HG02852 (cell line): Measurements from ENCODE around the gene BTRC.

Experiments used
- ATAC-seq: cut with Tn5 transposase; IDR thresholded peaks from one replicate; pipeline ENCODE4 v1.9.1; 2021; ENCODE audit warnings: mild to moderate bottlenecking, moderate library complexity; ENCODE audit not compliant: unreplicated experiment

Gene BTRC

DNA sequence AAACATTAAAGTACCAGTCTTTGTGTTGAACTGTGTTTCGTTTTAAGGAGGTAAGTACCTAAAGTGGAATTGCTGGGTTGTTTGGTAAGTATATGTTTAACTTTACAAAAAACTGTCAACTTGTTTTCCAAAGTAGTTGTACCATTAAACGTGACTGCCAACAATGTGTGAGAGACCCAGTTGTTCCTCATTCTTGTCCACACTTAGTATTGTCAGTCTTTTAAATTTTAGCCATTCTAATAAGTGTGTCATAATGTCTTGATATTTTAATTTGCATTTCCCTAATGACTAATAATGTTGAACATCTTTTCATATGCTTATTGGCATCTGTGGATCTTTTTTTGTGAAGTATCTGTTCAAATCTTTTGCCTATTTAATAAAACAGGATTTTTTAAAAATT is 159.8 kb downstream of the BTRC start:
- no peak for ATAC-seq

DNA sequence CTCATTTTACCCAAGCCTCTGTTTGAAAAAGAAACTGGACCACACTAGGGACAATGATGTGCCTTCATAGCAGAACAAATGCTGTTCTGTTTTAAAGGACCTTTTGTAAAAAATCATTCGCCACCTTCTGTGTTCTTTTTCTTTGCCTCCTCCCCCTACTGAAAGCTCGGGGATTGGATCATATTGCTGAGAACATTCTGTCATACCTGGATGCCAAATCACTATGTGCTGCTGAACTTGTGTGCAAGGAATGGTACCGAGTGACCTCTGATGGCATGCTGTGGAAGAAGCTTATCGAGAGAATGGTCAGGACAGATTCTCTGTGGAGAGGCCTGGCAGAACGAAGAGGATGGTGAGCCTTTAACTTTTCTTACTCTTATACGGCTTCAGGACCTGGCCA is 171.9 kb downstream of the BTRC start:
- ATAC-seq, result no peak

DNA sequence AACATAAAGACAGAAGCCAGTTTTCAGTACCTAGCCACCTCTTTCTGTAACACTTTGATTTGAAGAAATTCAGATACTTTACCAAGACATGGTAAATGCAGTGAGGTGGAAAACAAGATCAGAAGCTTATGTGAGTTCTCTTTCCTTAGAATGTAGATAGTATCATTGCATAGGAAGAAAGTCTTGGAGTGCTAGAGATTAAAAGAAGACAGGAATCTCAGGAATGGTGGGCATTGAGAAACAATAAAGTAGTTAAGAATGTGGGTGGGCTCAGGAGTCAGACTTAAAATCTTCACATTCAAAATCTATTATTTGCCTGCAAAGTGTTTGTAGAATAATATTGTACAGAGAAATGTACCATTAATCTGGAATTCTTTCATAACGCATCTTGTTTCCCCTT is 175.2 kb downstream of the BTRC start:
- no peak for ATAC-seq

DNA sequence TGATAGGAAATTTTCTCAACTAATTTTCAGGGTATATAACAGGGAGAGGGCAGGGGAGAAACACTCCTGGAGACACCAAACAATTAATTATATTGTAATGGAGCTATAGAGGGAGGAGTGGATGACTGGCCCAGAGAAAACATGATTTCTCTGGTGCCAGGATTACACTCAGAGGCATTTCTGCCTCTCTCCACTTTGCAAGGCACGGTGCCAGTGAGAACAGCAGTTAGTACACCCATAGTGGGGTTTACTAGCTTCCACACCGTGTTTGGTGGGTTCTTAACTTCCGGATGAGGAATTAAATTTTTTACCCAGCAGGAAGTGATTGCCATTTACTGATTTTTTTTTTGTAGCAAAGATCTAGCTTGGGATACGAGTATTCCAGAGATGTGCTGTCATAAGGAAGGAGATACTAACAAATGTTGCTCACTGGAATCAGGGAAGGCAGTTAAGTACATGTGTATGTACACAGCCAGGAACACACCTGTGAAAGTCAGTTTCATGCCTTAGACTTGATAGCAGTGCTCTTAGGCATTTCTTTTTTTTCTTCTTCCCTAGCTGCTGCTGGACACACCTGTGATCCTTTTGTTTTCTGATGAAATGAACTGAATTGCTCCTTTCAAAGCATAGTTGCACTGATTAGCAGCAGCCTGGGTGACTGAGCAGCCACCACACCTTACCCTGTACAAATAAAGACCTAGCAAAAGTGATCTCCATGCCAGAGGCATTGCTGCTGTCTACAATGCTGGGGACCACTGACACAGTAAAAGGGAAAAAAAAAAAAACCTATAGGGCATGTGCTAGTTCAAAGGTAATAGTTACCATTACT is 176.0 kb downstream of the BTRC start:
- ATAC-seq, result no peak

DNA sequence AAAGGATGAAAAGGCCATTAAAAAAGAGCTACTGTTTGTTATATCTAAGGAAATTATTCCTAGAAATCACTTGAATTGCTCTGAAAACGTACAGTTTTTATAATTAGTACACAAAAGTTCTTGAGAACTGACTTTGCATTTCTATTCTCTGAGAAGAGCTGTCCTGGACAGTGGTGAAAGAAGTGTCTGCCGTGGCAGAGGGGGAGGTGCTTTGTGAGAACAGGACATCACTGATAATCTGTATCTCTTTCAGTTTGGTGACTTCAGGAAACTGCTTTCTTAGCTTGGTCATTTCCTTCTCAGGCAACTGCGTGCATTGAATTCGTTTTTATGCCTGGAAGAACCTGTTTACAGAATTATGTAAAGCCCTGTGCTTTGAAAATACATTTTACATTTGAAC is 182.0 kb downstream of the BTRC start:
- no peak for ATAC-seq

DNA sequence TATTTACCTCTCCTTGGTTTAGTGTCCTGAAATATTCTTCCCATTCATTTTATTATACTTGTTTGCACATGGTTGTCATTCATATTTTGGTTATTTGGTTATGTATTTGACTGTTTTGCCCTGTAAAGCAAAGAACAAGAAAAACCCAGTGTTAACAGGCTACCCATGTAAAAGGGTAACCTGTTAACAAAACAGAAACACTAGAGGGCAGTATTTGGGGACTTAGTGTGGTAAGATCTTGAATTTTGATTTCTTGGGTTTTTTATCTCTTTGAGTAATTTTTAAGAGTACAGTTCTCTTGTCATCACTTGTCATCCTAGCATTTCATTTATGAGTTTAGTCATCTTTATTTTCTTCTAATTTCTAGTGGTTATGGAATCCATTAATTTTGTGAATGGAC is 182.8 kb downstream of the BTRC start:
- ATAC-seq, result no peak

DNA sequence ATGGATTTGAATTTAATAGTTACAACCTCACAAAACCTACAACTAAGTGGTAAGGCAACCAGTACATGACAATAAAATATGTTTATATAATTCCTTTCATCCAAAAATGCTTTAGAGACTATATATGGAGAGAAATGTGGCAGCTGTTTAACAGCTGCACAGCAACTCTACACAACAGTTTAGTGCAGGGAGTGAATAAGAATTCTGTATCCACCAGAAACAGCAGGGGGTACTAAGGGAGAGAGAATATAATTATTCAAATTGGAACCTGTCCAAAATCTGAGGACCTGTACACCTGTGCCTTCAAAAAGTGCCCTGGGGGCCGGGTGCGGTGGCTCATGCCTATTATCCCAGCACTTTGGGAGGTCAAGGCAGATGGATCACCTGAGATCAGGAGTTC is 184.5 kb downstream of the BTRC start:
- no peak for ATAC-seq

DNA sequence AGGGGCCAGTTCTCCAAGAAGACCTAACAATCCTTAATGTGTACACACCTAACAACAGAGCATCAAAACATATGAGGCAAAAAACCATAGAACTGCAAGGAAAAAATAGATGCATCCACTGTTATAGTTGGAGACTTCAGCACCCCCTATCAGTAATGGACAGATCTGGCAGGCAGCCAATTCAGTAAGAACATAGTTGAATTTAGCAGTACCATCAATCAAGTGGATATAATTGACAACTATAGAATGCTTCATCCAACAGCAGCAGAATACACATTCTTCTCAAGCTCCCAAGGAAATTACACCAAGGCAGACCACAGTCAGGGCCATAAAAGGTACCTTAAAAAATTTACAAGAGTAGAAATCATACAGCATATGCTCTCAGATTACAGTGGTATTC is 191.9 kb downstream of the BTRC start:
- ATAC-seq, result no peak

DNA sequence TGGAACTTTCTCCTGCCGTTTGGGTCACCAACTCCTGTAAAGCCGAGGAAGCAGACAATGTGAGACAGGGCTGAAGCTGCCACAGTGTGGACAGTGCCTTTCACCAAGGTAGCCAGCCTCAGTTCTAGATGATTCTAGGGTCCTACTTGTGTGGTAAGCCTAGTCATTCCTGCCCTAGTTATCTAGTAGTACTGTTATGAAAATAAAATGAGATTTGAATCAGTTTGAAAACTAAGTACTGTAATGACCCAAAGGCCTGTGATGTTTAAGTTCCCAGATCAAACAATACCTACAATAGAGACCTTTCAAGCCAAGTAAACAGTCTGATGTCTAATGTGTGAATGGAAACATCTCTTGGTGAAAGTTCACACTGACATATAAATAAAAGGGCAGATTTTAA is 197.0 kb downstream of the BTRC start:
- ATAC-seq, result no peak

DNA sequence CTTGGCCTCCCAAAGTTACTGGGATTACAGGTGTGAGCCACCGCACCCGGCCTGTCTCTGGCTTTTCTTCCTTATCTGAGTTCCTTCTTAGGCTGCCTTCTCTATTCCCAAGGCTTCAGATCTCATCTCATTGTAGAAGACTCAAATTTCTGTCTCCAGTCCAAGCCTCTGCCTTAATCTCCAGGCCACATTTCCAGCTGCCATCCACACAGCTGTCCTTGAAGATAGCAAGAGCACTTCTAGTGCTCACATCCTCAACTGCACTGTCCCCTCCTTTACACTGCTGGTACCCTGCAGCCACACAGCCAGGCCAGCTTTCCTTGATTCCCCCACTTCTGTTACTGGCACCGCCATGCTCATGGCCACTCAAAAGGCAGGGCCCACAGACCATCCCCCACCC is 198.5 kb downstream of the BTRC start:
- ATAC-seq, result no peak

DNA sequence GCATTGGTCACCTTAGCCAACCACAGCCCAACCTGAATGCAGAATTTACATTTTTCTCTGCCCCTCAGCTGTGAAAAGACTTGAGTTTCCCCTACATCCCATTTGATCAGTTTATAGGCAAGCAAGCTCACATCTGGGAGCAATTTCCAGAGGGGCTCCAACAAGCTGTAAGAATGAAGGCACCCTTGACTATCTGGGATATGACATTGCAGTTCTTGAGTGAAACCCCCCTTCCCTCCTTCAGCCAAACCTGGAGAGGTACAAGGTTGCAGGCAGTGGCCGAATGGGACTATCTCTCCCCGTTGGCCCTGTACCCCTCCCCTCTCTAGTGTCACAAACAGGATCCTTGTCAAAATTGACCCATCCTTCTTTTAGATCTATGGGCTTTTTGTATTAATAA is 203.6 kb downstream of the BTRC start:
- ATAC-seq, result no peak

DNA sequence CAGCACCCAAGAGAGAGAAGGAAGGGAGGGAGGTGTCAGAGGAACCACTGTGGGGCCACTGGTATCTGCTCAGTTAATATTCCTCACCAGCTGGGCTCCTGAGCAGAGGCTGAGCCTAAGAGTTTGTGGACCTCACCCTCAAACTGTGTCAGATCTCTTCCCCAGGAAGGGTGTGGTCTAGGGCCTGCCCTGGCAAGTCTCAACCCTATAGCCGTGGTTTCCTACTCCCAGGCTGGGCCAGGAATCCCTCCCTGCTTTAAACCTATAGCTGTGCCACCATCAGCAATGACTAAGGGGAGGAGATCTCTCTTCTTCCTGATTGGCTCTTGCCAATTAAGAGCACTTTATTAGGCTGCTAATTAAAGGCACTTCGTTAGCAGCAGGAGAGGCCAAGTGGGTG is 204.2 kb downstream of the BTRC start:
- no peak for ATAC-seq

DNA sequence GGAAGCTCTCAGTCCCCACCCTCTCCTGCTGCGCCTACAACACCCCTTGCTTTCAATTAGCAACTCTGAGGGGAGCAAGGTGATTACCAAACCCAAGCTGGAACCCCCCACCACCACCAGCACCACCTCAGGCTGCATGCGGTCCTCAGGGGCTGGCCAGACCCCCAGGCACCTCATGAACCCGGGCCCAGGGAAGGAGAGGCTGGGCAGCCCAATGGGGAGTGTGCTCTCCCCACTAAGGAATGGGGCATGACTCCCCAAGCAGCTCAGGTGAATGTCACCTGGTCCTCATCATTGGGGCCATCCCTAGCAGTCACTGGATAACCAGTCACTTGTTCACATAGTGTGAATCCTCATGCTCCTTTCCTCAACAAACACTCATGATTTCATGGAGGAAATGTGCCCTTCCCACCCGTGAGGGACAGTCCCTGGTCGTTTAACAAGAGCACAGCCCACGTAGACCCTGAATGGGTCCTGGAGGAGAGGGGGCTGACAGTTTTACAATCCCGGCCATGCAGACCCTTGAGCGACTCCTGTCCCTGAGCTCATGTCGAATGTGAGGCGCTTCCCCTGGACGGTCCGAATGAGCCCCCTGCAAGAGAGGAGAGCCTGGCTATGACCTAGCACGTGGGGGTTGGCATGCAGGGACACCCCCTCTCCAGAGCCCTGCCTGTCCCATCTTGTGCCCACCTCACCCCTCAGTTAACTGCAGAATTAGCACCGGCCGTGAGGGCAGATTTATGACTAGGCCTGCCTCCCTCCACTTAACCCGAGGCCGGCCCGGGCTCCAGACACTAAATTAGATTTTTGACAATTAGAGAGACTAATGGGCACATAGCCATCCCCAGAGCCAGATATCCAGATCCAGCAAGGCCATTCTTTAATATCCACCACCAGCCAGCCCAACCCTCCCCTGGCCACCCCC is 205.0 kb downstream of the BTRC start:
- ATAC-seq, result no peak

DNA sequence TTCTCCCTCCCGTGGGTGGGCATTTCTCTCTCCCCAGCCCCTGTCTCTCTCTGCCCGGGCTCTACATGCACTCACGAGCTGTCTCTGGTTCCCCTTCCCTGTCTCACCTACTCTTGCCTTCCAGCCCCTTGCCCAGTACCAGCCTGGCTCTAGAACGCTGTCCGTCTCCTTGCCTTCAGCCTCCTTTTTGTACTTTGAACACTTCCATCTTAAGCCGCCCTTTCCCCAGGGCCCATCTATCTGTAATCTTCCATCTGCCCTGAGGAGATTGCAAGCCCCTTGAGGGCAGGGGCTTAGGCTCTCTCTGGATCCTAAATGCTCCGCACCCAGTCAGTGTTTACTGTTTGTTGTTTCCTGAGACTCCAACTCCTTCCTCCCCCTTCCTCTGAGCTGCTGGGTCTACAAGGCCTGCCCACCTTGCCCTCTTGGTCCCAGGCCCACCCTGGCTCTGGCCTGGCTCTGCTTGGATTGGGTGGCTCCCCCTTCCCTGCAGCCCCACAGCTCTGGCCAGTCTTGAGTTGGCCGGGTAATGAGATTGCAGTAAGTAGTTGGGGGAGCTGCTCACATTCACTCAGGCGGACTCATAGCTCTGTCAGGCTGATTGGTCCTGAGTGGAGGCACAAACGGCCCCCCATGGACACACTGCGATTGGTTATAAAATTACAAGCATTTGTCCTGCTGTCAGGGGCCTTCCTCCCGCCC is 205.8 kb downstream of the BTRC start:
- ATAC-seq, result no peak

DNA sequence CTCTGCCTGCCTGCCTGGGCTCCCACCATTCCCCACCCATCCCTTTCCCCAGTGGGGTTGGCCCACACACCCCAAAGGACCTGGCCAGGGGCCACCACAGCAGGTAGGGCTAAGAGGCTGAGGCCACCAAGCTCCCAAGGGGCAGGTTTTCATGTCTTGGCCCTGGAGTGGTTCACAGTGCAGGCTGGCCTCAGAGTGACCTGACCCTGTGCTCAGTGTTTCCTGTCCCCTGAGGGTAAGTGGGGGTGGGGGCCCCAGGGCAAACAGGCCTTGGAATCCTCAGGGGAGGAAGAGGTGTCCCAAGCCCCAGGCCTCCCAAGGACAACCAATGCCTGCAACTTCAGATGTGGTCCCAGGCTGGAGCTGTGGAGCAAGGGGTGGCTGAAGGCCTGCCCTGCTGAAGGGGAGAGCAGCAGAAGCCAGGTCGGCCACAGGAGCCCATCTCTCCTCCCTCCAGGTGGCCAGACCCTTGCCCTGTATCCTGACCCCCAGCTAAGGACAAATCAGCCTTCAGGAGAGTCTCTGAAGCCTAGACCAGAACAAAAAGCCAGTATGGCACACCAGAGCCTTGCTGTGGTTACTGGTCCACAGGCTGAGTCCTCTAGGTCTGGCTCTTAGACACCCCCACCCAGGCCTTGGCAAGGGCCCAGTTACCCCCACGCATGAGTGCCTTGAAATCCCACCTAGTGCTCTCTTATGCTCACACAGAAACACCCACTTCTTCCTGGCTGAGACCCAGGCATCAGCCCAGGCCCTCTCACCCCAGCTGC is 206.5 kb downstream of the BTRC start:
- ATAC-seq, result no peak

DNA sequence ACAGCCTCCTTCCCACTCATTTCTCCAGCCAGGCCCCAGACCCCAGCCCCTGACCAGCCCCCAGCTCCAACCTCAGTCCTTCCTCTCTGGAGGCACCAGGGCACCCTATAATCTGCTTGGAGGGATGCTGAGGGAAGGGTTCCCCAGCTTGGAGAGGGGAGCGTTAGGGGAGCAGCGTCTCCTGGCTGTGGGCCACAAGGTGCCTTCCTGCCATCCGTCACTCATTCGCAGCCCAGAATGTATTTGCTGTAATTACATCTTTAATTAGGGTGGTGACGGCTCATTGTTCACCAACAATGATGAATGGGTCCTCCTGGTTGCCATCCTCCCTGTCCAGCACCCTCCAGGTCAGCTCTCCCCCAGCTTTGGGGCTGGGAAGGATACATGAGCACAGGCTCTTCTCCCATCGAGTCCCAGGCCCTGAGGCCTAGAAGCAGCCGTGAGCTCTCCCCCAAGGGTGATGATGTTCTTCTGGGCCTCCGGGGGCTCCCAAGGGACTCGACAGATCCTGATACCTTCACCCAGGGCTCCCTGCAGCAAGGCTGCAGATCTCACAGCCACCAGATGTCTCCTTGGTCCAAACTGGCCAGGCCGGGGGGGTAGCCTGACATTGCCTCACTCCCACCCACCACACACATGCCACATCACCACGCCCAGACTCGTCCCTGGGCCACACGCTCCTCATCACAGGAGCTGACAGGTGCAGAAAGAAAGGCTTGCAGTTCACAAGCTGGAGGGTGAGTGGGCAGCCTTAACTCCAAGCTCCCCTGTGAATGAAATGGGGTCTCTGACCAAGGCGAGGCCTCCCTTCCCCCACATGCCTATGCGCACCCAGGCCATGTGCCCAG is 207.3 kb downstream of the BTRC start:
- ATAC-seq, result no peak

DNA sequence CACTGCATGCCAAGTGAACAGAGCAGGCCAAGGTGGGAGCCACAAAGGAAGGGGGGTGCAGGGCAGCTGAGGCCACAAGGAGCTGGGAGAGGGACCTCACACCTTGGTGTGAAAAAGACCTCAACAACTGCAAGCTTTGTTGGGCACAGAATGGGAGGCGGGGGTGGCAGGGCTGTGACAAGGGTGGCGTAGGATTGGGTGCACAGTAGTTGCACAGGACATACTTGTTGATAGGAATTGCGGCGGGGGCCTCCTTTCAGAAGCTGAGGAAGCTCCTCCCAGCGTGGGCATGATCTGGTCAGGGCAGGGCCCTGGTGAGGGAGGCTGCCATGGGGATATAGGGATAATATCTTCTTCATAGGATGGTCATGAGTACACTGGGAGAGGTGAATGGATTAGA is 208.3 kb downstream of the BTRC start:
- no peak for ATAC-seq

DNA sequence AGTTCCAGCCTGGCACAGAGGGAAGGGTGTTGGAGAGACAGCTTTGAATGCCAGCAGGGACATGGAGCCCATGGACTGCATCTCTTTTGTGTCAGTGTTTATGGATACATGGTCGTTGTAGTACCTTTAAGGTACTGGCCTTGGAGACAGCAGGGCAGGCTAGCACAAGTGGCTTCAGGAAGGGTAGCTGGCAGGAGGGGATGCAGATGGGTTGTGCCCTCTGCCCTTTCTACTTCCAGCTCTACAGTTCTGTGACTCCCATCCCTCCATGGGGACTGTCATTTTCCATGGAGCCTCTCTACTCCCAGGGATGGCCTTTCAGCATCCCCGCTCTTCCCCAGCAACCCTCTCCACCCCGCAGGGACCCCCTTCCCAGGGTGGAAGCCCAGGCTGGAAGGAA is 209.0 kb downstream of the BTRC start:
- no peak for ATAC-seq

DNA sequence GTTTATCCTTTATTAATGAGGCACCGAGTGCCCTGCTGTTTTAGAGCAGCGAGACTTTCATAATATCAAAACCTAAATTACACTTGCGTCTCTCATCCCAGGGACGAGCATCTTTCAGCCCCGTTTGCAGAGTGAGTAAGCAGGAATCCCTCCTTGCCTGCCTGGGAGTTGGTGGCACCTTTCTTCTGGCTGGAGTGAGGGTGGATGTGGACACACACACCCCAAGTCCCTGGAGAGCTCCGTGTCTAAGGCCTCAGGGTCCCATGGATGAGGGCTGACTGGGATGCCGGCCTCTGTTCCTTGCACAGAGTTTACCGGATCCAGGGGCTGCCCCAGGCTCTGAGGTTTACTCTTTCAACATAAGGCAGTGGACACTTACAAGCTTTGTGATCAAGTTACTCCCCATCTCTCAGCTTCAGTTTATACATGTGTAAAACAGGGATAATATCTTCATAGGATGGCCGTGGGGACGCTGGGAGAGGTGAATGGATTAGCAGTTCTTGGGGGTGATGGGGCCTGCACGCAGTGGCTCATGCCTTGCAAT is 209.6 kb downstream of the BTRC start:
- ATAC-seq, result no peak
